Hepatocyte (in vitro differentiated cells): ENCODE results near the gene PPOX. TPM values are rescaled to one million over a fixed set of nuclear protein-coding genes. Genes with fewer than 3 reads are reported as not detected.

ENCODE experiments used
- DNase-seq: peaks from one replicate; pipeline ENCODE4 v3.0.0-alpha.2; 2016; ENCODE audit warnings: low spot score
- H2AFZ ChIP-seq: fragments of 200-600 bp; sonication (generic); 2 replicates; pipeline ENCODE4 v1.6.0; 2016; ENCODE audit warnings: antibody characterized with exemption, mild to moderate bottlenecking
- H3K27ac ChIP-seq: fragments of 200-600 bp; sonication (generic); 2 replicates; pipeline ENCODE4 v1.5.1; 2016; ENCODE audit warnings: mild to moderate bottlenecking
- H3K27me3 ChIP-seq: fragments of 200-600 bp; sonication (generic); 2 replicates; pipeline ENCODE4 v1.6.1; 2016
- H3K36me3 ChIP-seq: fragments of 200-600 bp; sonication (generic); replicated peaks from 2 replicates; pipeline ENCODE4 v1.5.1; 2016; ENCODE audit warnings: low read depth; ENCODE audit not compliant: insufficient read depth
- H3K4me1 ChIP-seq: fragments of 200-600 bp; sonication (generic); 2 replicates; pipeline ENCODE4 v1.5.1; 2016; ENCODE audit warnings: mild to moderate bottlenecking, moderate library complexity; ENCODE audit not compliant: insufficient read depth
- H3K4me2 ChIP-seq: fragments of 200-600 bp; sonication (generic); 2 replicates; pipeline ENCODE4 v1.6.0; 2016
- H3K4me3 ChIP-seq: fragments of 200-600 bp; sonication (generic); 2 replicates; pipeline ENCODE4 v1.5.1; 2016; ENCODE audit warnings: mild to moderate bottlenecking
- H3K79me2 ChIP-seq: fragments of 200-600 bp; sonication (generic); 2 replicates; pipeline ENCODE4 v1.6.0; 2017; ENCODE audit warnings: mild to moderate bottlenecking
- H3K9me2 ChIP-seq: fragments of 200-600 bp; sonication (generic); replicated peaks from 2 replicates; pipeline ENCODE4 v1.6.0; 2017; ENCODE audit warnings: mild to moderate bottlenecking; ENCODE audit not compliant: insufficient read depth
- H3K9me3 ChIP-seq: fragments of 200-600 bp; sonication (generic); 2 replicates; pipeline ENCODE4 v1.5.1; 2016; ENCODE audit warnings: low read depth, mild to moderate bottlenecking
- H4K20me1 ChIP-seq: fragments of 200-600 bp; sonication (generic); 2 replicates; pipeline ENCODE4 v1.6.0; 2016; ENCODE audit warnings: mild to moderate bottlenecking; ENCODE audit not compliant: insufficient read depth, poor library complexity, severe bottlenecking
- EZH2 ChIP-seq: fragments of 200-600 bp; sonication (generic); IDR thresholded peaks from 2 replicates; pipeline ENCODE4 v1.6.1; 2016; ENCODE audit warnings: antibody characterized with exemption, mild to moderate bottlenecking, borderline replicate concordance
- EZH2phosphoT487 ChIP-seq: fragments of 200-600 bp; sonication (generic); IDR thresholded peaks from one replicate; pipeline ENCODE4 v1.6.1; 2018; ENCODE audit warnings: antibody characterized with exemption, mild to moderate bottlenecking, low read depth, moderate library complexity; ENCODE audit not compliant: unreplicated experiment, severe bottlenecking
- WGBS: methylation state at CpG from one replicate; pipeline ENCODE4 v1.1.6; 2016; ENCODE audit warnings: low lambda C conversion rate; ENCODE audit errors: missing lambda C conversion rate; 5-methylcytosine and 5-hydroxymethylcytosine counted together
- polyA plus RNA-seq: library from polyadenylated mRNA; unstranded; fragments of >200 nt; fragmentation: Nextera tagmentation; extraction: Ambion mirVana; gene quantifications from 2 replicates; pipeline ENCODE4 v1.2.1, GENCODE V29; 2016
- total RNA-seq: library from RNA; depleted of rRNA; stranded (reverse); fragments of >200 nt; gene quantifications from 2 replicates; pipeline ENCODE4 v1.2.3, GENCODE V29; 2014
- TF ChIP-seq, protein P1 (sequence below): fragments of 200-600 bp; sonication (generic); IDR thresholded peaks from 2 replicates; pipeline ENCODE4 v1.5.1; 2016; ENCODE audit warnings: antibody characterized with exemption, mild to moderate bottlenecking; ENCODE audit not compliant: poor library complexity

PPOX gene
- total and polyA plus RNA-seq, 2 experiments from 2014 or later: 11.2 to 30.7 TPM

DNA sequence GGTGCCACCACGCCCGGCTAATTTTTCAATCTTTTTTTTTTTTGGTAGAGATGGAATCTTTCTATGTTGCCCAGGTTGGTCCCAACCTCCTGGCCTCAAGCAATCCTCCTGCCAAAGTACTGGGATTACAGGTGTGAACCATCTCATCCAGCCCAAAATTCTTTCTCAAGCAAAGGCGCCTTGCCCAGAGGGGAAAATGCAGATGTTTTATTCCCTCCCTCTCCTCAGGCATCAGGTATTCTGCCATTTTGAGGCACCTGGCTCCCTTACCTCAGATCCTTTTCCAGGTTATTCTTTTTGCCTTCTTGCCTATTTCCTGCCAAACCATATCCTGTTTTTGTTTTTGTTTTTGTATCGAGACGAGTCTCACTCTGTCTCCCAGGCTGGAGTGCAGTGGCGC is 22.2 kb downstream of the PPOX start:
- Histone ChIP-seq H3K9me3 (no peaks in the 10 kb centered on the region), H3K79me2 (no peaks in the 10 kb centered on the region), H3K36me3 (no peaks in the 10 kb centered on the region), H3K4me1 (no peaks in the 10 kb centered on the region), H3K27me3 (no peaks in the 10 kb centered on the region), H3K27ac (no peak overlapping the region), H2AFZ (no peak overlapping the region), H4K20me1 (no peaks in the 10 kb centered on the region), H3K4me2 (no peak overlapping the region), H3K4me3 (no peak overlapping the region), H3K9me2 (no peaks in the 10 kb centered on the region)
- DNase-seq: no peak
- WGBS: 94% methylated on average over 6 of the region's 6 CpGs
- TF ChIP-seq, protein P1, sequence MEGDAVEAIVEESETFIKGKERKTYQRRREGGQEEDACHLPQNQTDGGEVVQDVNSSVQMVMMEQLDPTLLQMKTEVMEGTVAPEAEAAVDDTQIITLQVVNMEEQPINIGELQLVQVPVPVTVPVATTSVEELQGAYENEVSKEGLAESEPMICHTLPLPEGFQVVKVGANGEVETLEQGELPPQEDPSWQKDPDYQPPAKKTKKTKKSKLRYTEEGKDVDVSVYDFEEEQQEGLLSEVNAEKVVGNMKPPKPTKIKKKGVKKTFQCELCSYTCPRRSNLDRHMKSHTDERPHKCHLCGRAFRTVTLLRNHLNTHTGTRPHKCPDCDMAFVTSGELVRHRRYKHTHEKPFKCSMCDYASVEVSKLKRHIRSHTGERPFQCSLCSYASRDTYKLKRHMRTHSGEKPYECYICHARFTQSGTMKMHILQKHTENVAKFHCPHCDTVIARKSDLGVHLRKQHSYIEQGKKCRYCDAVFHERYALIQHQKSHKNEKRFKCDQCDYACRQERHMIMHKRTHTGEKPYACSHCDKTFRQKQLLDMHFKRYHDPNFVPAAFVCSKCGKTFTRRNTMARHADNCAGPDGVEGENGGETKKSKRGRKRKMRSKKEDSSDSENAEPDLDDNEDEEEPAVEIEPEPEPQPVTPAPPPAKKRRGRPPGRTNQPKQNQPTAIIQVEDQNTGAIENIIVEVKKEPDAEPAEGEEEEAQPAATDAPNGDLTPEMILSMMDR: no peak
- TF ChIP-seq EZH2: no peak
- TF ChIP-seq EZH2phosphoT487: no peak

DNA sequence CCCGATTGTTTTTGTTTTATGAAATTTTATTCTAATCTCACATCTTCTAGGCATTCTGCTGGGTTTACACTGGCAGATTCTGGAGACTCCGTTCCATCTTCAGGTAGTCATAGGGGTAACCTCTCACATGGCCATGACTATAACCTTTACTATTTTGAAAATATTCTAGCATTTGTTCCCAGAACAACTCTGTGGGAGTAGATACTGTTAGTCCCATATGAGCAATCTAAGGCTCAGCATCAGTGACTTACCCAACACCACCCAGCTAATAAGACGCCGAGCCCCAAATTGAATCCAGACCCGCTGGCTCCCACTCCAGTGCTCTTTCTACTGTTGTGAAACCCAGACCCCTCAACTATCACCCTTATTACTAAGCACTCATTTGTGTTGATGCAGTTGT is 22.8 kb downstream of the PPOX start:
- Histone ChIP-seq H3K4me2 (no peak overlapping the region), H3K4me3 (no peak overlapping the region), H4K20me1 (no peaks in the 10 kb centered on the region), H3K79me2 (no peaks in the 10 kb centered on the region), H3K36me3 (no peaks in the 10 kb centered on the region), H3K9me3 (no peaks in the 10 kb centered on the region), H2AFZ (no peak overlapping the region), H3K27me3 (no peaks in the 10 kb centered on the region), H3K27ac (no peak overlapping the region), H3K4me1 (no peaks in the 10 kb centered on the region), H3K9me2 (no peaks in the 10 kb centered on the region)
- no peak for DNase-seq
- 94% methylated on average over 5 of the region's 5 CpGs for WGBS
- TF ChIP-seq EZH2phosphoT487 (no peak), EZH2 (no peak)
- TF ChIP-seq, protein P1: no peak

DNA sequence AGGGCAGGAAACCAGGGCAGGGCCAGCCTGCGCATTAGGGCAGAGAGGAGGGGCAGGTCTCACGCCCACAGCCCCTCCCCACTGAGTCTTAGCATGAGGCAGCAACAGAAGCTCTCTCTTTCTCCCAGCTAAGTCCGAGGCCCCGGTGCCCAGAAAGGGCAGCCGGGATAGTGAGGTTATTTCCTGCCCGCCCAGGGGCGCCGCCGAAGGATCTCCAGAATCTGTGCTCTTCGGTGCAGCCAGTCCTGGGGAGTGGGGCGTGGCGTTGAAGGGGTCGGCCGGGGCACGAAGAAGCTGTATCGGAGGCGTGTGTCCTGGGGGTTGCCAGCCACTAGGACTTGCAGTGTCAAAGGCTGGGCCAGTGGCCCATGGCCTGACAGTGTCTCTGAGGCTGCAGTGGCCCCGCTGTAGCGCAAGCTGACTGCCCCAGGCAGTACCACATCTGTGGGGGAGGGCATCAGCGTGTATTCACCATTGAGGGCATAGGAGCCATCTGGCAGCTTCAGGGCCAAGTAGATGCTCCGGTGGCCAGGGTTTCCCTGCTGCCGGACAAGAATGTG is 24.8 kb downstream of the PPOX start:
- Histone ChIP-seq H4K20me1 (no peaks in the 10 kb centered on the region), H3K4me1 (no peaks in the 10 kb centered on the region), H3K9me3 (no peaks in the 10 kb centered on the region), H3K9me2 (no peaks in the 10 kb centered on the region), H3K79me2 (no peaks in the 10 kb centered on the region), H3K36me3 (no peaks in the 10 kb centered on the region), H3K4me3 (no peak overlapping the region), H3K27ac (no peak overlapping the region), H2AFZ (no peak overlapping the region), H3K27me3 (no peaks in the 10 kb centered on the region), H3K4me2 (no peak overlapping the region)
- DNase-seq: no peak
- TF ChIP-seq EZH2phosphoT487 (no peak), EZH2 (no peak)
- TF ChIP-seq, protein P1: no peak
- WGBS: 92% methylated on average over 22 of the region's 22 CpGs

DNA sequence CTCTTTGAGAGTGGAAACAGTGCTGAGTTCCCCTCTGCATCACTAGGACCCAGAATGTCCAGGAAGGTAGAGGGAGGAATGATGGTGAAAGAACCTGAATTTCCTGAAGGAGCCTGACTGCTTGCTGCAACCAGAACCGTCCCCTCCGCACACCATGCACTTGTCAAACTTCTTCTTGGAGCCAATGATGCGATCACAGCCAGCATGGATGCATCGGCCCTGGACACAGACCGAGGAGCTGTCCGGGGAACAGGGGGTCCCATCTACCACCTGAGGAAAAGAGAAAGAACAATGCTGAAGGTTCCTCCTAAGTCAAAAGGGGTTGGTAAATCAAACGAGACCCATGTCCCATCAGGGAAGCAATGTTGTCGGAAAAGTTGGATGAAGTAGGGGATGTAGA is 25.7 kb downstream of the PPOX start:
- H3K9me2 ChIP-seq: no peaks in the 10 kb centered on the region
- H3K27ac ChIP-seq: no peak overlapping the region
- no peaks in the 10 kb centered on the region for H3K79me2 ChIP-seq
- H3K4me1 ChIP-seq: peaks cover 7% of the 10 kb centered on the region
- no peaks in the 10 kb centered on the region for H3K36me3 ChIP-seq
- no peak overlapping the region for H2AFZ ChIP-seq
- no peaks in the 10 kb centered on the region for H4K20me1 ChIP-seq
- H3K4me2 ChIP-seq: no peak overlapping the region
- no peak overlapping the region for H3K4me3 ChIP-seq
- no peaks in the 10 kb centered on the region for H3K27me3 ChIP-seq
- WGBS: 82% methylated on average over 8 of the region's 8 CpGs
- DNase-seq: no peak
- TF ChIP-seq EZH2phosphoT487: no peak
- TF ChIP-seq EZH2: no peak
- TF ChIP-seq, protein P1: no peak
- no peaks in the 10 kb centered on the region for H3K9me3 ChIP-seq
